ENCODE data around the gene SGSM2.

The SGSM2 gene

DNA sequence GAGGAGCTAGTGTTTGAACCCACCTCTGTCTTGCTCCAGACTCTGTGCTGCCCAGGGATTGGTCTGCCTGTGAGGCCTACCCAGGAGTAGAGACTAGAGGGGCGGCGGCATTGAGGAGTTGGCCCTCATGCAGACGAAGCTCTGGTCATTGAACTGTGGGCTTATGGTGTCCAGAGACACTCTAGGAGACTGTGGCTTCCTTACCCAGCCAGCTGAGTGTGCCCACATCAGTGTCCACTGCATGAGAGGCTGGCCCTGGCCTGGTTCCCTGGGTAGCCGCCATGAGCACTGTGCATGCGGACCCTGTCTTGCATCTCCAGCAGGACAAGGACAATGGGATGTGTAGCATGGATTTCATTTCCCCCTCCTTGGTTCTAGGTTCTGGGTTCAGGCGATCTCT, 14.0 kb downstream of the SGSM2 start:
- Mint-ChIP-seq H3K9me3 (no peaks in the 10 kb centered on the region), H3K4me3 (no peak overlapping the region), H3K36me3 (ENCODE audit: low read depth) (no peaks in the 10 kb centered on the region), H3K4me1 (ENCODE audit: low read depth) (peaks cover 15% of the 10 kb centered on the region), H3K27me3 (ENCODE audit: low read depth) (no peaks in the 10 kb centered on the region), H3K27ac (no peak overlapping the region)
- no peak for DNase-seq (ENCODE audit: low spot score)

DNA sequence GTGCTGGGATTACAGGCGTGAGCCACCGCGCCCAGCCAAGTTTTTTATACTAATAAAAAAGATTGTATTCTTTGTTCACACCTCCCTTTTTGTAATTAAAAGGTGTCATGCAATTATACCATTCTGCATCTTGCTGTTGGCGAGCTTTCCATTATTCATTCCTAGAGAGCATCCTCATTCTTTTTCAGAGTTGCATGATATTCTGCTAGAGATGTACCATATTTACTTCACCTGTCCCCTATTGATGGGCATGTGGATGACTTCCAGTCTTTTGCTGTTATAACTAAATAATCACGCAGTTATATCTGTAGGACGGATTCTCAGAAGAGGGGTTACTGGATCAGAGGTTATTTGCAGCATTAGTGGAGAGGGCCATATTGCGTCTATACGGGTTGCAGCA, 17.0 kb downstream of the SGSM2 start:
- H3K27ac Mint-ChIP-seq, result no peak overlapping the region
- H3K27me3 Mint-ChIP-seq (ENCODE audit: low read depth), result no peaks in the 10 kb centered on the region
- H3K4me1 Mint-ChIP-seq (ENCODE audit: low read depth), result peaks cover 15% of the 10 kb centered on the region
- no peaks in the 10 kb centered on the region for H3K9me3 Mint-ChIP-seq
- no peaks in the 10 kb centered on the region for H3K36me3 Mint-ChIP-seq (ENCODE audit: low read depth)
- DNase-seq (ENCODE audit: low spot score), result no peak
- peak overlapping the region; percentile 43 for H3K4me3 Mint-ChIP-seq

DNA sequence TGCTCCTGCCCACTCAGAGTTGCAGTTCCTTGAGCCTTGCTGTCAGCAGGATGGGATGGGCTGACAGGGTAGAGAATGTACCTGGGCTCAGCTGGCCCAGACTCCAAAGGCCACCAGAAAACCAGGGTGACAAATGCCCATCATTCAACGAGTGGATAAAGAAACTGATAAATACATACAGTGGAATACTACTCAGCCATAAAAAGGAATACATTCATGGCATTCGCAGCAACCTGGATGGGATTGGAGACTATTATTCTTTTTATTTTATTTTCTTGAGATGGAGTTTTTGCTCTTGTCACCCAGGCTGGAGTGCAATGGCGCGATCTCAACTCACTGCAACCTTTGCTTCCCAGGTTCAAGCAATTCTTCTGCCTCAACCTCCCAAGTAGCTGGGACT, 19.9 kb downstream of the SGSM2 start:
- no peak for DNase-seq (ENCODE audit: low spot score)
- Mint-ChIP-seq H3K36me3 (ENCODE audit: low read depth) (no peaks in the 10 kb centered on the region), H3K27me3 (ENCODE audit: low read depth) (no peaks in the 10 kb centered on the region), H3K4me3 (no peak overlapping the region), H3K4me1 (ENCODE audit: low read depth) (peaks cover 15% of the 10 kb centered on the region), H3K27ac (no peak overlapping the region), H3K9me3 (no peaks in the 10 kb centered on the region)

DNA sequence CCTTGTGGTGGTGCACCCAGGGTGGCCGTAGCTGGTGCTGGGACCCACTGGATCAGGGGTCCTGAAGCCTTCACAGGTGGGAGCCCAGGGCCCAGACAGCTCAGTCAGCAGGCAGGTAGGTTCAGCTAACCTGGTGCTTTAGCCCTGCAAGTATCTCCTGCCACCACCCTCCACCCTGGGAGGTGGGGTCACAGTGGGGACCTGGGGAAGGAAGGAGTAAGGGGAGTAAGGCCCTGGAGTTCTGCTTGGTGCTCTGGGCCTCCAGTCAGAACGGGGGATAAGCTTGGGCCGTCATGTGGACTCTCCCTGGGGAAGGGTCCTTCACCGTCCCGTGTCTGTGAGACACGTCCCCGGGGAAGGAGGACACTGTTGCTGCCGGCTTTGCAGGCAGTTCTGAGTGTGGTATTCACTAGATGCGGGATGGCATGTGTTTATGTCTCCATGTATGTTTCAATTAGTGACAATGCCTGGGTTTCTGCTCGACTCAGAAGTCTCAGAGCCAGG, 20.7 kb downstream of the SGSM2 start:
- Mint-ChIP-seq H3K4me1 (ENCODE audit: low read depth) (peaks cover 14% of the 10 kb centered on the region), H3K9me3 (no peaks in the 10 kb centered on the region), H3K27ac (no peak overlapping the region), H3K36me3 (ENCODE audit: low read depth) (peaks cover 3% of the 10 kb centered on the region), H3K27me3 (ENCODE audit: low read depth) (no peaks in the 10 kb centered on the region), H3K4me3 (no peak overlapping the region)
- DNase-seq (ENCODE audit: low spot score), result no peak

DNA sequence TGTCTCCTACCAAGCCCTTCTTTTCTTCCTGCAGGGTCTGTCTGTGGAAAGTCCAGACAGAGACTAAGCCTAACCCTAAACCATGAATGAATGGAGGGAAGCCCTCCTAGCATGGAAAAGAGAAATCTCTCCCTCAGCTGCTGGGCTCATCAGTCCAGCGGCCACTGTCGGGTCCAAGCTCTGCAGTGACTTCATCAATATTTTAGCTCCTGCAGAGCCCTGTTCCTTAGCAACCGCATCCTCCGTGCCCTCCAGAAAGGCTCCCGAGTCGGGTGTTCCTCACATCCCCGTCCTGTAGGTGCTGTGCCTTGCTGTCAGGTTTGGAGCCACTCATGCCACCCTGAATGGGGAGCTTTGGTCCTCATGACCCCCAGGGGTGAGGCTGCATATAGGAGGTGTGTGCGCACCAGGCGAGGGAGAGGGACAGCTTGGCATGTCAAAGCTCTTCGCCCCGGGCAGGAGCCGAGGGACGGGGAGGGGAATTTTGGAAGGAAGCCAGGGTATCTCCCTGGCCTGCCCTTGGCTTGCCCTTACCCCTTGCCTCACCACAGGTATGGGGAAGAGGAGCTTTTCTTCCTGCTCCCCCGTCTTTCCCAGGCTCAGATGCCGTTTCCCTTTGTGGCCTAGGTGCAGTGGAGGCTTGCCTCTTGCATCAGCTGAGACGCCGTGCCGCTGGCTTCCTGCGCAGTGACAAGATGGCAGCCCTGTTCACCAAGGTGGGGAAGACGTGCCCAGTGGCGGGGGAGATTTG, 23.9 kb downstream of the SGSM2 start:
- no peak overlapping the region for H3K27ac Mint-ChIP-seq
- no peaks in the 10 kb centered on the region for H3K27me3 Mint-ChIP-seq (ENCODE audit: low read depth)
- no peak overlapping the region for H3K4me3 Mint-ChIP-seq

DNA sequence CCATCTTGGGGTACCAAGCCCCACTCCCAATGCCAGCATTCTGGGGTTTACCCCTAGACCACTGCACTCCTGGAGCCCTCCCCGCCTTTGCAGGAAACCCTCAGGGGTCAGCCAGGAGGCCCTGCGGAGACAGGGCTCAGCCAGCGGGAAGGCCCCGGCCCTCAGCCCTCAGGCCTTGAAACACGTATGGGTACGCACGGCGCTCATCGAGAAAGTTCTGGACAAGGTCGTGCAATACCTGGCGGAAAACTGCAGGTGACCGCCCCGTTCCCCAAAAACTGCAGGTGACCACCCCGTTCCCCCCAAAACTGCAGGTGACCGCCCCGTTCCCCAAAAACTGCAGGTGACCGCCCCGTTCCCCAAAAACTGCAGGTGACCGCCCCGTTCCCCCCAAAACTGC, 24.7 kb downstream of the SGSM2 start:
- H3K36me3 Mint-ChIP-seq (ENCODE audit: low read depth), result peaks cover 5% of the 10 kb centered on the region
- no peaks in the 10 kb centered on the region for H3K27me3 Mint-ChIP-seq (ENCODE audit: low read depth)
- no peak overlapping the region for H3K27ac Mint-ChIP-seq
- no peaks in the 10 kb centered on the region for H3K9me3 Mint-ChIP-seq
- no peak for DNase-seq (ENCODE audit: low spot score)
- no peak overlapping the region for H3K4me3 Mint-ChIP-seq
- H3K4me1 Mint-ChIP-seq (ENCODE audit: low read depth), result no peaks in the 10 kb centered on the region

More for the DNA sequence above, 23.9 kb downstream of the SGSM2 start:
- H3K4me1 Mint-ChIP-seq (ENCODE audit: low read depth), result no peaks in the 10 kb centered on the region
- H3K36me3 Mint-ChIP-seq (ENCODE audit: low read depth), result peaks cover 5% of the 10 kb centered on the region
- no peak for DNase-seq (ENCODE audit: low spot score)
- no peaks in the 10 kb centered on the region for H3K9me3 Mint-ChIP-seq

DNA sequence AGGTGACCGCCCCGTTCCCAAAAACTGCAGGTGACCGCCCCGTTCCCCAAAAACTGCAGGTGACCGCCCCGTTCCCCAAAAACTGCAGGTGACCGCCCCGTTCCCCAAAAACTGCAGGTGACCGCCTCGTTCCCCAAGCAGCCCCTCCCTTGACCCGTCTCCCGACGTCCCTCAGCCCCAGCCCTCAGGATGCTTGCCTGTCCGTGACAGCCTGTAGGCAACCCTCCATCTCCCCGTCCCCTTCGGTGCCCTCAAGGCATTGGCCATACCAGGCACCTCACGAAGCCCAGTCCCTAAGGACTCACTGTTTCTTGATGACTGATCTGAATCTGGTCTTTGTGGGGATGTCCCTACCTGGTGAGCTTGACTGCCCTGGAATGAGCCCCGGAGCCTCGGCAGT, 25.1 kb downstream of the SGSM2 start:
- H3K4me3 Mint-ChIP-seq, result no peak overlapping the region
- H3K27ac Mint-ChIP-seq, result no peak overlapping the region
- peaks cover 5% of the 10 kb centered on the region for H3K36me3 Mint-ChIP-seq (ENCODE audit: low read depth)
- no peaks in the 10 kb centered on the region for H3K9me3 Mint-ChIP-seq
- no peaks in the 10 kb centered on the region for H3K4me1 Mint-ChIP-seq (ENCODE audit: low read depth)
- no peaks in the 10 kb centered on the region for H3K27me3 Mint-ChIP-seq (ENCODE audit: low read depth)
- no peak for DNase-seq (ENCODE audit: low spot score)

DNA sequence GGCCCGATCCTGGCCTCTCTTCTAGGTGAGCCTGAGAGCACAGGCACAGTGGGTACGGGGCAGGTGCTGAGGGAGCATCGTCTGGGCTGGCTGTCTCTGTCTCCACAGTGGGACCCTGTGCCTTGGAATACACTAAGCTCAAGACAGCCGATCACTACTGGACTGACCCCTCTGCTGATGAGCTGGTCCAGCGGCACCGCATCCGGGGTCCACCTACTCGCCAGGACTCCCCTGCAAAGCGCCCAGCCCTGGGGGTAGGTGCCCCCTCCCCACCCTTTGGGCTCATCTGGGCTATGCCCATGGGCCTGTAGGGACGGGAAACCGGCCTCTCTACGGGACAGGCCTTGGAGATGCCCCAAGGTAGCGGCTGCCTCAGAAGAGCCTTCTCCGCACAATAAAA, 25.6 kb downstream of the SGSM2 start:
- DNase-seq (ENCODE audit: low spot score), result no peak
- H3K9me3 Mint-ChIP-seq, result no peaks in the 10 kb centered on the region
- H3K27ac Mint-ChIP-seq, result no peak overlapping the region
- H3K27me3 Mint-ChIP-seq (ENCODE audit: low read depth), result no peaks in the 10 kb centered on the region
- H3K4me1 Mint-ChIP-seq (ENCODE audit: low read depth), result no peaks in the 10 kb centered on the region
- H3K4me3 Mint-ChIP-seq, result no peak overlapping the region
- peaks cover 5% of the 10 kb centered on the region for H3K36me3 Mint-ChIP-seq (ENCODE audit: low read depth)

DNA sequence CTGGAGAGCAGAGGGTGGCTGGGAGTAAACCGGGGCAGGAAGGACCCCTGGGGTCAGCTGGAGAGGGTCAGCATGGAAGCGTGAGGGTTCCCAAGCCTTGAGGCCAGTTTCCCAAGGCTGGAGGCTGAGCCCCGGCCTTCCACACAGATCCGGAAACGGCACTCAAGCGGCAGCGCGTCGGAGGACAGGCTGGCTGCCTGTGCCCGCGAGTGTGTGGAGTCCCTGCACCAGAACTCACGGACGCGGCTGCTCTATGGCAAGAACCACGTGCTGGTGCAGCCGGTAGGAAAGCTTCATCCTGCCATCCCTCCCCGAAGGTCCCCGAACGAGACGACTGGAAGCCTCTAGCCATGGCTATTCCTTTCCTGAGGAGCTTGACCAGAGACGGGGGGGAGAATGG, 26.0 kb downstream of the SGSM2 start:
- peaks cover 5% of the 10 kb centered on the region for H3K36me3 Mint-ChIP-seq (ENCODE audit: low read depth)
- no peaks in the 10 kb centered on the region for H3K4me1 Mint-ChIP-seq (ENCODE audit: low read depth)
- no peak overlapping the region for H3K27ac Mint-ChIP-seq
- no peaks in the 10 kb centered on the region for H3K9me3 Mint-ChIP-seq
- no peaks in the 10 kb centered on the region for H3K27me3 Mint-ChIP-seq (ENCODE audit: low read depth)
- DNase-seq (ENCODE audit: low spot score), result no peak
- H3K4me3 Mint-ChIP-seq, result no peak overlapping the region

DNA sequence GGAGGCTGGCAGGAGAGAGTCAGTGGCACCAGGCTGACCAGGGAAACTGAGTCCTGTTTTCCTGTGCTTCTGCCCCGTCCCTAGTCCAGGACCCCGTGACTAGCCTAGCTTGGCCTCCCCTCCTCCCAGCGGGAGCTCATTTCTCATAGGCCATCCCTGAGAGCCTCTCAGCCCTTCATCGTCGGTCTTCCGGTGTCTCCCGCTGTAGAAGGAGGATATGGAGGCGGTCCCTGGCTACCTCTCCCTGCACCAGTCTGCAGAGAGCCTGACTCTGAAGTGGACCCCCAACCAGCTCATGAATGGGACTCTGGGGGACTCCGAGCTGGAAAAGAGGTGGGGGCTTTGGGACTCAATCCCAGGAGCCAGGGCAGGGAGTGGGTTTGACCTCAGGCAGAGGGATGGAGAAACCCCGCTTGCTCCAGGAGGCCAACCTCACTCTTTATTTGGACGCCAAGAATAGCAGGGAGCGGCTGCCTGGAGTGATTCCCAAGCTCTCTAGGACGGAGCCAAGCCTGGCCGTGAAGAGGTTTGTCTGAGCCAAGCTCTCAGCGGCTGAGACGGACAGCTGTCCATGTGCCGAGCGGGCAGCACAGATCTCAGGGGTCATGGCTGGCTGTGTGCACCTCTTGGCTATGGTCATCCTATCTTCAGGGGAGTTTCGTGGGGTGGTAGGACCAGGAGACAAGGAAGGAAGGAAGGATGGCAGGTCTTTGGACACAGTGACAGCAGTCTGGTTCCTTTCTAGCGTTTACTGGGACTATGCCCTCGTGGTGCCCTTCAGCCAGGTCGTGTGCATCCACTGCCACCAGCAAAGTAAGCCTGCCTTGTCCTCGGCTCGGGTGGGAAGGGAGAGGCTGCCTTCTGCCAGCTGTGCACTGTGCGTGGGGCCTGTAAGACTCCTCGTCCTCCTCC, 26.8 kb downstream of the SGSM2 start:
- peaks cover 5% of the 10 kb centered on the region for H3K36me3 Mint-ChIP-seq (ENCODE audit: low read depth)
- H3K4me1 Mint-ChIP-seq (ENCODE audit: low read depth), result no peaks in the 10 kb centered on the region
- H3K9me3 Mint-ChIP-seq, result no peaks in the 10 kb centered on the region
- no peak for DNase-seq (ENCODE audit: low spot score)
- no peak overlapping the region for H3K27ac Mint-ChIP-seq
- H3K27me3 Mint-ChIP-seq (ENCODE audit: low read depth), result no peaks in the 10 kb centered on the region
- no peak overlapping the region for H3K4me3 Mint-ChIP-seq

DNA sequence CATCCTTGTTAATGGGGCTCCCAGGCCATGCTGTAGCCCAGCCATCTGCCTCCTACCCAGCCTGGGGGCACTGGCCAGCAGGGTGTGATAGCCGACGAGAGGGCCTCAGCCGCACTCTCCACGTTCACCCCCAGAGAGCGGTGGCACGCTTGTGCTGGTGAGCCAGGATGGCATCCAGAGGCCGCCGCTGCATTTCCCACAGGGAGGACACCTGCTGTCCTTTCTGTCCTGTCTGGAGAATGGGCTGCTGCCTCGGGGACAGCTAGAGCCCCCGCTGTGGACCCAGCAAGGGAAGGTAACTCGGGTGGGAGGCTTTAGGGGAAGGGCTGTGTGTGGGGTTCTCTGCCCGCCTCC, 27.4 kb downstream of the SGSM2 start:
- Mint-ChIP-seq H3K36me3 (ENCODE audit: low read depth) (peaks cover 5% of the 10 kb centered on the region), H3K4me1 (ENCODE audit: low read depth) (no peaks in the 10 kb centered on the region), H3K27ac (no peak overlapping the region), H3K9me3 (no peaks in the 10 kb centered on the region), H3K4me3 (no peak overlapping the region), H3K27me3 (ENCODE audit: low read depth) (no peaks in the 10 kb centered on the region)
- no peak for DNase-seq (ENCODE audit: low spot score)

DNA sequence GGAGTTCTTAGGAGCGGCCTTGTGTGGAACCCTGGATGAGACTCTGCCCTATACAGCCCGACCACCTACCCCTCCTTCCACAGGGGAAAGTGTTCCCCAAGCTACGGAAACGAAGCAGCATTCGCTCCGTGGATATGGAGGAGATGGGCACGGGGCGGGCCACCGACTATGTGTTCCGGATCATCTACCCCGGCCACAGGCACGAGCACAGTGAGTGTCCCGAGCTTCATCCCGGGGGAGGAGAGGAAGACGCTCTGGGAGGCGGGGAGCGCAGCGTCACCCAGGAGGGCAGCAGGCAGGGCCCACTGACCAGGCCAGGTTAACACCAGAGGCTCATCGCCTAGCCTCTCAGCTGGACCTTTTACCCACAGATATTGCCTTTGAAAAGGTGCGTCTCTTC, 27.8 kb downstream of the SGSM2 start:
- Mint-ChIP-seq H3K4me1 (ENCODE audit: low read depth) (no peaks in the 10 kb centered on the region), H3K27me3 (ENCODE audit: low read depth) (no peaks in the 10 kb centered on the region), H3K27ac (no peak overlapping the region), H3K36me3 (ENCODE audit: low read depth) (peaks cover 5% of the 10 kb centered on the region), H3K4me3 (no peak overlapping the region), H3K9me3 (no peaks in the 10 kb centered on the region)
- DNase-seq (ENCODE audit: low spot score), result no peak

DNA sequence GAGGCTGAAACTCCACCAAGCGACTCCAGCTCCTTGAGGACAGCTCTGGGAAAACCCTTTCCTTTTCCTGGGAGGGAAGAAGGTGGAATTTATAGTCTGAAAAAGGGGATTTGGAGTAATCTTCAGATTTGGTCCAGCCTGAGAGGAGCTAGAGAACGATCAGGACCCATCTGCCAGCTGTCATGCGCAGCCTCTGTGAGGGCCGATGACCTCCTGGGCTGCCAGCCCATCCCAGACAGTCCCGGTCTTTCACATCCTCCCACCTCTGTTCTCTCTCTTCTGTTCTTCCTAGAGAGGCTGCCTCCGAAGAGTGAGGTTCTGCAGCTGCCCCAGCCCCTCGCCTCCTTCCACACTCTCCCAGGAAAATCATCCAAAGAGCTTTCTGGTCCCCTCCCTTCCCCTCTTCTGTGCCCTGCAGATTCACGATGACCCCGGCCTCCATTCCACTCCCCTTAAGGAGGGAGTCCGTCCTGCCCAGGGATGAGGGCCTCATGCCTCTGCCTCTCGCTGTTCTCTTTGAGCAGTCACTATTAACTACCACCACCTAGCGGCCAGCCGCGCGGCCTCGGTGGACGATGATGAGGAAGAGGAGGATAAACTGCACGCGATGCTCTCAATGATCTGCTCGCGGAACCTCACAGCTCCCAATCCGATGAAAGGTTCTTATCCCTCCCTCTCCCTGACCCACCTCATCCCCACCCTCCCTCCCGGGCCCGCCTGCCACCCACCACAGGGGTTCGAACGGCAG, 29.6 kb downstream of the SGSM2 start:
- Mint-ChIP-seq H3K4me3 (no peak overlapping the region), H3K36me3 (ENCODE audit: low read depth) (peaks cover 5% of the 10 kb centered on the region), H3K27ac (no peak overlapping the region), H3K4me1 (ENCODE audit: low read depth) (no peaks in the 10 kb centered on the region), H3K27me3 (ENCODE audit: low read depth) (no peaks in the 10 kb centered on the region), H3K9me3 (no peaks in the 10 kb centered on the region)
- DNase-seq (ENCODE audit: low spot score), result no peak

DNA sequence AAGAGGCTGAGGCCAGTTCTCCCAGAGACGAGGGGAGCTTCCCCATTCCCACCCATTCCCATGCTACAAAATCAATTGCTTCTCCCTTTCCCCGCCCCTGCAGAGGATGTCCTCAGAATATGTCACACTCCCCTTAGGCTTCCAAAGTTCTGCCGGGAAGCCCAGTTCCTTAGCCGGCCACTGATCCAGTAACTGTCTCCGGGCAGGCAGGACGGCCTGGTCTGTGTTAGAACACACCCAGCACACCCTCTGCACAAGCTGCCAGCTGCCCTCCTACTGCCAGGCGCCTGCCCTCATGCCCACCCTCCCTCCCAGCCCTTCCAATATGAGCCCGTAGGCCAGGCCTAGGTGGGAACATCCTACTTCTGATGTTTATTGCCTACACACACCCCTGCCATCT, 31.1 kb downstream of the SGSM2 start:
- Mint-ChIP-seq H3K27ac (no peak overlapping the region), H3K36me3 (ENCODE audit: low read depth) (no peaks in the 10 kb centered on the region), H3K4me1 (ENCODE audit: low read depth) (no peaks in the 10 kb centered on the region), H3K4me3 (no peak overlapping the region), H3K27me3 (ENCODE audit: low read depth) (no peaks in the 10 kb centered on the region), H3K9me3 (no peaks in the 10 kb centered on the region)
- no peak for DNase-seq (ENCODE audit: low spot score)
